ENCODE data around the gene SH2B3.

- TF ChIP-seq ZFP1 (CRISPR knock-in tag; IDR thresholded peaks at IDR 0.05) (no peak), YY1 (IDR thresholded peaks at IDR 0.05; ENCODE audit: borderline replicate concordance in 1 of 3, control insufficient read depth in 1 of 3, extremely low read depth in 1 of 3, insufficient read depth in 3 of 3, insufficient read length in 1 of 3, insufficient replicate concordance in 2 of 3, low read depth in 1 of 3, low read length in 2 of 3) (no peak), EZH2 (IDR thresholded peaks at IDR 0.05; ENCODE audit: borderline replicate concordance, low read depth, low read length) (no peak), THRA (IDR thresholded peaks at IDR 0.05) (no peak), CTCF (IDR thresholded peaks at IDR 0.05 in 2 of 3, conservative IDR thresholded peaks at IDR 0.05 in 1 of 3; ENCODE audit: insufficient read depth in 2 of 3, low read depth in 1 of 3, low read length in 3 of 3) (no peak), TEAD4 (IDR thresholded peaks at IDR 0.05; ENCODE audit: low read length) (no peak), TEAD4 (CRISPR knock-in tag; IDR thresholded peaks at IDR 0.05; ENCODE audit: borderline replicate concordance) (no peak)
These were observed 34.9 kb downstream of the SH2B3 start for GRCh38 chr12:111440631-111441030.
